Neuronal stem cell (in vitro differentiated cells): Measurements from ENCODE around the gene AHCYL2.
A peak's percentile ranks its signal among the peaks of the same experiment; 100 is the strongest.

Experiments
- DNase-seq: peaks from one replicate; pipeline ENCODE4 v3.0.0-alpha.2; 2013; ENCODE audit warnings: low spot score
- H2AFZ ChIP-seq: one replicate; pipeline ENCODE4 v1.6.1; 2013; ENCODE audit warnings: mild to moderate bottlenecking, low read length, inconsistent platforms
- H2AK5ac ChIP-seq: 2 replicates; pipeline ENCODE4 v1.6.1; 2013; ENCODE audit warnings: low read depth, mild to moderate bottlenecking, inconsistent platforms, low read length, moderate library complexity, mixed read lengths
- H2BK120ac ChIP-seq: 2 replicates; pipeline ENCODE4 v1.6.1; 2013; ENCODE audit warnings: low read depth, mild to moderate bottlenecking, inconsistent platforms, low read length, moderate library complexity, mixed read lengths
- H2BK12ac ChIP-seq: one replicate; pipeline ENCODE4 v1.6.1; 2013; ENCODE audit warnings: low read length, inconsistent platforms
- H2BK15ac ChIP-seq: 2 replicates; pipeline ENCODE4 v1.6.1; 2013; ENCODE audit warnings: mild to moderate bottlenecking, low read length, inconsistent platforms, mixed read lengths
- H2BK5ac ChIP-seq: one replicate; pipeline ENCODE4 v1.6.1; 2013; ENCODE audit warnings: inconsistent platforms, mild to moderate bottlenecking, low read length, moderate library complexity
- H3K14ac ChIP-seq: one replicate; pipeline ENCODE4 v1.6.1; 2013; ENCODE audit warnings: low read length, inconsistent platforms
- H3K18ac ChIP-seq: 2 replicates; pipeline ENCODE4 v1.6.1; 2013; ENCODE audit warnings: low read length, inconsistent platforms
- H3K23ac ChIP-seq: 2 replicates; pipeline ENCODE4 v1.6.1; 2013; ENCODE audit warnings: low read depth, mild to moderate bottlenecking, mixed read lengths, low read length, inconsistent platforms; ENCODE audit not compliant: poor library complexity
- H3K27ac ChIP-seq: replicated peaks from 3 replicates; pipeline ENCODE4 v1.5.1; 2013; ENCODE audit warnings: low read length, inconsistent platforms
- H3K27me3 ChIP-seq, 3 experiments: 2 replicates each; pipeline ENCODE4 v1.6.1; 2013; ENCODE audit warnings: low read length in 3 of 3, mild to moderate bottlenecking in 2 of 3, inconsistent platforms in 1 of 3, low read depth in 1 of 3, mixed read lengths in 1 of 3, moderate library complexity in 1 of 3; ENCODE audit not compliant: control insufficient read depth in 3 of 3, insufficient read depth in 3 of 3
- H3K36me3 ChIP-seq, 2 donors: replicated peaks in 1 of 2; 2 replicates each; pipeline ENCODE4 v1.6.1; 2013; ENCODE audit warnings: low read length in 2 of 2; ENCODE audit not compliant: control insufficient read depth in 2 of 2, insufficient read depth in 2 of 2
- H3K4ac ChIP-seq: 2 replicates; pipeline ENCODE4 v1.6.1; 2013; ENCODE audit warnings: inconsistent platforms, mild to moderate bottlenecking, low read length, moderate library complexity
- H3K4me1 ChIP-seq, 2 donors: 1 replicate in 1 of 2; 2 replicates in 1 of 2; pipeline ENCODE4 v1.6.1; 2013; ENCODE audit warnings: low read length in 2 of 2, low read depth in 1 of 2; ENCODE audit not compliant: control insufficient read depth in 2 of 2, insufficient read depth in 1 of 2
- H3K4me2 ChIP-seq: one replicate; pipeline ENCODE4 v1.6.1; 2013; ENCODE audit warnings: mild to moderate bottlenecking, low read length, inconsistent platforms; ENCODE audit not compliant: insufficient read depth, poor library complexity, severe bottlenecking
- H3K4me3 ChIP-seq, 2 donors: 2 replicates each; pipeline ENCODE4 v1.5.1; 2013; ENCODE audit warnings: low read length in 2 of 2, mild to moderate bottlenecking in 2 of 2, inconsistent platforms in 1 of 2, moderate library complexity in 1 of 2
- H3K79me1 ChIP-seq: one replicate; pipeline ENCODE4 v1.6.1; 2013; ENCODE audit warnings: low read depth, mild to moderate bottlenecking, inconsistent platforms, low read length, moderate library complexity
- H3K9ac ChIP-seq: one replicate; pipeline ENCODE4 v1.6.1; 2013; ENCODE audit warnings: mild to moderate bottlenecking, low read depth, low read length, inconsistent platforms; ENCODE audit not compliant: poor library complexity
- H3K9me3 ChIP-seq, 2 donors: replicated peaks in 1 of 2; 2 replicates each; pipeline versions ENCODE3 to v1.6.1; 2013; ENCODE audit warnings: low read length in 2 of 2, mild to moderate bottlenecking in 2 of 2, inconsistent platforms in 1 of 2, low read depth in 1 of 2, mixed read lengths in 1 of 2, moderate library complexity in 1 of 2; ENCODE audit not compliant: control insufficient read depth in 2 of 2, insufficient read depth in 1 of 2
- H4K8ac ChIP-seq: one replicate; pipeline ENCODE4 v1.6.1; 2013; ENCODE audit warnings: low read depth, mild to moderate bottlenecking, inconsistent platforms, low read length, moderate library complexity
- H4K91ac ChIP-seq: one replicate; pipeline ENCODE4 v1.6.1; 2013; ENCODE audit warnings: low read length, low read depth, mild to moderate bottlenecking, inconsistent platforms; ENCODE audit not compliant: poor library complexity
- WGBS, 2 donors: extraction: QIAGEN DNeasy Blood & Tissue Kit; methylation state at CpG; one replicate each; pipeline ENCODE4 v1.1.7; 2013; ENCODE audit warnings: missing lambda C conversion rate in 2 of 2, mixed read lengths in 1 of 2; ENCODE audit not compliant: insufficient read length in 2 of 2, insufficient replicate concordance in 1 of 2; ENCODE audit errors: extremely low coverage in 2 of 2; 5-methylcytosine and 5-hydroxymethylcytosine counted together

AHCYL2 gene

DNA sequence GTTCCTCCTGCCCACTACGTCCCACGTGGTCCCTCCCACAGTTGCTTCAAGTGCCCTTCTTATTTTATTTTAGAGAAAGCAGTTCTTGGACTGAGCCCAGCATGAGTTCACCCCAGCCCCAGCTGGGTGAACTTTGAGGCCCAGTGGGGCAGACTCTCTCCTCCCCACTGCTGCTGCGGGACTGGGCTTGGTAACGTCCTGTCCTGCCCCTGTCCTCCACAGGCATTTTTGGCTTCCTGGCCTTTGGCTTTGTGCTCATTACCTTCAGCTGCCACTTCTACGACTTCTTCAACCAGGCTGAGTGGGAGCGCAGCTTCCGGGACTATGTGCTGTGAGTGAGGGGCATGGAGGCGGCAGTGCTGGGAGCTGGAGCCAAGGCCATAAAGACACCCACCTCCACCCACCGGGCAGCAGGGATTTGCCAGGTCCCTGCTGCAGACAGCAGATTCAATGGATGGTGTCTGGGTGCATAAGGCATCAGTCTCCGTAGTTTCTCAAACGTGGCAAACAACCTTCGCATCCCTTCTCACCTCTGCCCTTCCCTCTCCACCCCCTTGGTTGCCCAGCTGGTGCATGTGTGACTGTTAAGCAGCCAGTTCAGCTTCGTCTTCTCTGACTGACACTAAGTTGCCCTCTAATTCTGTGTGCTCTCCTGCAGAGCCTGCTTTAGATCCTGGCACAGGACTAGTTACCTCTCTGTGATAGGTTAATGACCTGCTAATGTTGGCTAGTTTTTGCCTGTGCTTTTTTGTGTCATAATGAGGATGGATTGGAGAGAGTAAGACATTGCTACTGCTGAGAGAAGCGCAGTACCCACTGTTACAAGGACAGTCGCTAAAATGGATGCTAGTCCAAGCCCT is 15.5 kb upstream of the AHCYL2 start:
- Histone ChIP-seq H2AK5ac (no peak overlapping the region), H2BK12ac (no peak overlapping the region), H3K36me3 (peaks cover 58 to 92% of the 10 kb centered on the region in 2 donors), H3K4ac (no peak overlapping the region), H2BK15ac (no peak overlapping the region), H3K79me1 (peaks cover 4% of the 10 kb centered on the region), H3K23ac (no peak overlapping the region), H3K27me3 (no peaks in the 10 kb centered on the region), H3K4me1 (no peaks in the 10 kb centered on the region), H2BK120ac (no peak overlapping the region), H3K14ac (no peak overlapping the region), H4K8ac (no peak overlapping the region), H3K4me3 (no peak overlapping the region), H2BK5ac (no peak overlapping the region), H4K91ac (no peak overlapping the region), H3K9ac (no peak overlapping the region), H3K4me2 (no peak overlapping the region), H3K27ac (no peak overlapping the region), H3K9me3 (peaks cover 3% of the 10 kb centered on the region in 2 donors), H2AFZ (no peak overlapping the region), H3K18ac (no peak overlapping the region)
- no peak for DNase-seq
- no CpG with 5 or more reads among the region's 15 CpGs for WGBS, 2 donors

- DNase-seq: peak; percentile 46
- H2BK5ac ChIP-seq: no peak overlapping the region
- H3K27ac ChIP-seq: no peak overlapping the region
- no peaks in the 10 kb centered on the region for H3K4me1 ChIP-seq
- H3K36me3 ChIP-seq: peaks cover 55 to 85% of the 10 kb centered on the region in 2 donors
- H3K4me3 ChIP-seq: no peak overlapping the region
- H2BK120ac ChIP-seq: no peak overlapping the region
- no peak overlapping the region for H2AK5ac ChIP-seq
- H3K4me2 ChIP-seq: no peak overlapping the region
- H3K23ac ChIP-seq: peak overlapping the region; percentile 89
- no peak overlapping the region for H2AFZ ChIP-seq
- no peak overlapping the region for H2BK15ac ChIP-seq
- H3K9ac ChIP-seq: no peak overlapping the region
- H3K18ac ChIP-seq: no peak overlapping the region
- H4K91ac ChIP-seq: no peak overlapping the region
- peaks cover 3 to 5% of the 10 kb centered on the region in 2 donors for H3K9me3 ChIP-seq
- no peak overlapping the region for H2BK12ac ChIP-seq
- H3K4ac ChIP-seq: no peak overlapping the region
- H3K14ac ChIP-seq: no peak overlapping the region
- H3K27me3 ChIP-seq: no peaks in the 10 kb centered on the region
- no peak overlapping the region for H4K8ac ChIP-seq
- WGBS, 2 donors: no CpG with 5 or more reads among the region's 16 CpGs
- H3K79me1 ChIP-seq: peaks cover 2% of the 10 kb centered on the region
Observed at GRCh38 chr7:129210256-129210988, 14.4 kb upstream of the AHCYL2 start.

DNA sequence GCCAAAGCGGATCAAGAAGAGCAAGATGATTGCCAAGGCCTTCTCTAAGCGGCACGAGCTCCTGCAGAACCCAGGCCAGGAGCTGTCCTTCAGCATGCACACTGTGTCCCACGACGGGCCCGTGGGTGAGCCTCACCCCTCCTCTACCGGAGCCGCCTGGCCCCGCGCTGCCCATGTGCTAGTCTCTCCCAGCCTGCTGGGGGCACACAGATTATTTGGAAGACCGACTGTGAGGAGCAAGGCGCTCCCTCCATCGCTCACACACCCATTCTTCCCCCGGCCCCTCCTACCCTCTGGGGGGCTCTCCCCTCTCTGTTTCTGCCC is 13.9 kb upstream of the AHCYL2 start:
- no peak overlapping the region for H3K9ac ChIP-seq
- no peak overlapping the region for H3K4me3 ChIP-seq
- no peak overlapping the region for H2BK5ac ChIP-seq
- H3K4me1 ChIP-seq: no peaks in the 10 kb centered on the region
- no peak overlapping the region for H2BK15ac ChIP-seq
- H2AK5ac ChIP-seq: no peak overlapping the region
- peaks cover 50 to 79% of the 10 kb centered on the region in 2 donors for H3K36me3 ChIP-seq
- H4K91ac ChIP-seq: peak overlapping the region; percentile 40
- no peak overlapping the region for H2BK120ac ChIP-seq
- H3K23ac ChIP-seq: no peak overlapping the region
- H3K27me3 ChIP-seq: no peaks in the 10 kb centered on the region
- H3K14ac ChIP-seq: no peak overlapping the region
- no peak overlapping the region for H3K18ac ChIP-seq
- no peak overlapping the region for H3K27ac ChIP-seq
- H3K4me2 ChIP-seq: no peak overlapping the region
- no peak overlapping the region for H4K8ac ChIP-seq
- no peak overlapping the region for H3K4ac ChIP-seq
- peaks cover 3 to 5% of the 10 kb centered on the region in 2 donors for H3K9me3 ChIP-seq
- WGBS, 2 donors: no CpG with 5 or more reads among the region's 14 CpGs
- no peak for DNase-seq
- peaks cover 2% of the 10 kb centered on the region for H3K79me1 ChIP-seq
- no peak overlapping the region for H2AFZ ChIP-seq
- no peak overlapping the region for H2BK12ac ChIP-seq

GRCh38 chr7:129212126-129212525 is 12.7 kb upstream of the AHCYL2 start:
- H3K36me3 ChIP-seq: peaks cover 45 to 68% of the 10 kb centered on the region in 2 donors
- H3K4ac ChIP-seq: no peak overlapping the region
- H3K27me3 ChIP-seq: no peaks in the 10 kb centered on the region
- no peak overlapping the region for H2BK12ac ChIP-seq
- no peak overlapping the region for H3K27ac ChIP-seq
- no peak overlapping the region for H3K14ac ChIP-seq
- no peak overlapping the region for H3K4me3 ChIP-seq
- peaks cover 3 to 5% of the 10 kb centered on the region in 2 donors for H3K9me3 ChIP-seq
- H2BK15ac ChIP-seq: no peak overlapping the region
- no peak overlapping the region for H3K4me2 ChIP-seq
- peaks cover 2% of the 10 kb centered on the region for H3K79me1 ChIP-seq
- H3K23ac ChIP-seq: no peak overlapping the region
- H3K18ac ChIP-seq: no peak overlapping the region
- H2BK120ac ChIP-seq: no peak overlapping the region
- no peak for DNase-seq
- H2AFZ ChIP-seq: no peak overlapping the region
- no peaks in the 10 kb centered on the region for H3K4me1 ChIP-seq
- no peak overlapping the region for H3K9ac ChIP-seq
- H4K91ac ChIP-seq: no peak overlapping the region
- no CpG with 5 or more reads among the region's 14 CpGs for WGBS, 2 donors
- H4K8ac ChIP-seq: no peak overlapping the region
- H2BK5ac ChIP-seq: no peak overlapping the region
- no peak overlapping the region for H2AK5ac ChIP-seq
